Retina (tissue), 1 donor: ENCODE data around the gene GPR180.

ENCODE experiments used
- DNase-seq: peaks from one replicate; pipeline ENCODE4 v3.0.0-alpha.2; 2016

GPR180 gene

GRCh38 chr13:94657167-94657566, 55.5 kb downstream of the GPR180 start:
- no peak for DNase-seq

GRCh38 chr13:94658926-94659597, 57.4 kb downstream of the GPR180 start:
- no peak for DNase-seq

- no peak for DNase-seq
Measured at GRCh38 chr13:94659598-94659946, 57.9 kb downstream of the GPR180 start.

GRCh38 chr13:94660695-94661326, 59.2 kb downstream of the GPR180 start:
- DNase-seq, result no peak

- DNase-seq, result no peak
Measured at GRCh38 chr13:94661406-94661805, 59.7 kb downstream of the GPR180 start.

GRCh38 chr13:94662274-94662945, 60.8 kb downstream of the GPR180 start:
- peak; percentile 35 for DNase-seq

- no peak for DNase-seq
Measured at GRCh38 chr13:94664889-94665288, 63.2 kb downstream of the GPR180 start.

GRCh38 chr13:94666065-94666464, 64.4 kb downstream of the GPR180 start:
- no peak for DNase-seq

- no peak for DNase-seq
Measured at GRCh38 chr13:94667190-94667589, 65.5 kb downstream of the GPR180 start.

- no peak for DNase-seq
Measured at GRCh38 chr13:94672400-94672799, 70.7 kb downstream of the GPR180 start.

GRCh38 chr13:94673851-94674250, 72.2 kb downstream of the GPR180 start:
- DNase-seq, result no peak

GRCh38 chr13:94674609-94675348, 73.1 kb downstream of the GPR180 start:
- peak; percentile 58 for DNase-seq

GRCh38 chr13:94677799-94678198, 76.1 kb downstream of the GPR180 start:
- DNase-seq, result no peak

GRCh38 chr13:94678845-94679244, 77.2 kb downstream of the GPR180 start:
- no peak for DNase-seq

GRCh38 chr13:94679614-94680013, 78.0 kb downstream of the GPR180 start:
- no peak for DNase-seq

GRCh38 chr13:94682229-94682628, 80.6 kb downstream of the GPR180 start:
- DNase-seq, result no peak

- no peak for DNase-seq
Measured at GRCh38 chr13:94683409-94683808, 81.8 kb downstream of the GPR180 start.
